ENCODE results near the gene IL1RN. TPM values are rescaled to one million over a fixed set of nuclear protein-coding genes. Genes with fewer than 3 reads are reported as not detected.
A peak's percentile ranks its signal among the peaks of the same experiment; 100 is the strongest.

The IL1RN gene
- total RNA-seq, 4 donors from 2014 or later: 0.46 to 32.9 (median 2.7) TPM

GRCh38 chr2:113173542-113174375 is 46.4 kb downstream of the IL1RN start, which contains the start of gene PSD4:
PSD4 (plus strand) TSS chr2:113173971; CDS start chr2:113182457, 8,486 bp downstream.
- TF ChIP-seq POLR2AphosphoS5 (IDR thresholded peaks at IDR 0.05) (no peak), EP300 (IDR thresholded peaks at IDR 0.05) (no peak), POLR2A (IDR thresholded peaks at IDR 0.05) (no peak), CTCF (IDR thresholded peaks at IDR 0.05) (no peak)
- Histone ChIP-seq H3K4me3 (peak within 1 kb of the TSS in 1 of 2 donors; percentile 32), H3K36me3 (no peaks in the 10 kb centered on the region), H3K27me3 (no peaks in the 10 kb centered on the region), H3K9me3 (no peaks in the 10 kb centered on the region), H3K4me1 (no peaks in the 10 kb centered on the region), H3K27ac (peak within 1 kb of the TSS in 2 of 4 donors; percentile 17 to 25)
- 63 to 100% methylated on average over 1 to 2 of the region's 14 CpGs for WGBS, 2 donors (ENCODE audit: low coverage in 1 of 2)
- peak; percentile 56 for ATAC-seq

DNA sequence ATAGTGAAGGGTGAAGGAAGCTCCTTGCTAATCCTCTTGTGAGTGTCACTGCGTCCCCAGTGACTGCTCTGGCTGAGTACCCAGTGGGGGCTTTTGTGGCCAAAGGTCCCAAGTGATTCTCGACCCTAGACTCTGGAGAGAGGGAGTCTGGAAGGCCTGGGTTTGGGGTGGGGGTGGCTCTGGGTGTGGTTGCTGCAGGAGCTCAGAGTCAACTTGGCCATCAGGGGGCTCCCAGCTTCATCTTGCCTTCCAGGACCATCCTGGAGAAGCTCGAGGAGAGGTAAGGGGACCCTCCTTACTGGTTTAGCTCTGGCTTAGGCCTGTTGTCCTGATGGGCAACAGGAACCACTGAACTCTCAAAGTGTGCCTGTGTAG is 47.0 kb downstream of the IL1RN start:
- no peak for ATAC-seq
- no CpG with 5 or more reads among the region's 3 CpGs for WGBS, 2 donors (ENCODE audit: low coverage in 1 of 2)
- Histone ChIP-seq H3K9me3 (no peaks in the 10 kb centered on the region), H3K27ac (peak overlapping the region in 2 of 4 donors; percentile 17 to 25), H3K4me1 (no peaks in the 10 kb centered on the region), H3K4me3 (peak overlapping the region in 1 of 2 donors; percentile 32), H3K27me3 (no peaks in the 10 kb centered on the region), H3K36me3 (no peaks in the 10 kb centered on the region)
- TF ChIP-seq POLR2A (IDR thresholded peaks at IDR 0.05) (no peak), CTCF (IDR thresholded peaks at IDR 0.05) (no peak)

GRCh38 chr2:113175042-113175628 is 47.7 kb downstream of the IL1RN start:
- no peak for ATAC-seq
- WGBS, 2 donors (ENCODE audit: low coverage in 1 of 2): 70% methylated on average over 3 of the region's 8 CpGs; no CpG with 5 or more reads in 1 of the 2 donors
- no peak for TF ChIP-seq POLR2A (IDR thresholded peaks at IDR 0.05)
- TF ChIP-seq CTCF (IDR thresholded peaks at IDR 0.05): no peak
- no peak for TF ChIP-seq EP300 (IDR thresholded peaks at IDR 0.05)
- no peak for TF ChIP-seq POLR2AphosphoS5 (IDR thresholded peaks at IDR 0.05)
- Histone ChIP-seq H3K27ac (no peak overlapping the region), H3K4me3 (peak overlapping the region in 1 of 2 donors; percentile 32), H3K9me3 (no peaks in the 10 kb centered on the region), H3K27me3 (no peaks in the 10 kb centered on the region), H3K4me1 (no peaks in the 10 kb centered on the region), H3K36me3 (no peaks in the 10 kb centered on the region)

DNA sequence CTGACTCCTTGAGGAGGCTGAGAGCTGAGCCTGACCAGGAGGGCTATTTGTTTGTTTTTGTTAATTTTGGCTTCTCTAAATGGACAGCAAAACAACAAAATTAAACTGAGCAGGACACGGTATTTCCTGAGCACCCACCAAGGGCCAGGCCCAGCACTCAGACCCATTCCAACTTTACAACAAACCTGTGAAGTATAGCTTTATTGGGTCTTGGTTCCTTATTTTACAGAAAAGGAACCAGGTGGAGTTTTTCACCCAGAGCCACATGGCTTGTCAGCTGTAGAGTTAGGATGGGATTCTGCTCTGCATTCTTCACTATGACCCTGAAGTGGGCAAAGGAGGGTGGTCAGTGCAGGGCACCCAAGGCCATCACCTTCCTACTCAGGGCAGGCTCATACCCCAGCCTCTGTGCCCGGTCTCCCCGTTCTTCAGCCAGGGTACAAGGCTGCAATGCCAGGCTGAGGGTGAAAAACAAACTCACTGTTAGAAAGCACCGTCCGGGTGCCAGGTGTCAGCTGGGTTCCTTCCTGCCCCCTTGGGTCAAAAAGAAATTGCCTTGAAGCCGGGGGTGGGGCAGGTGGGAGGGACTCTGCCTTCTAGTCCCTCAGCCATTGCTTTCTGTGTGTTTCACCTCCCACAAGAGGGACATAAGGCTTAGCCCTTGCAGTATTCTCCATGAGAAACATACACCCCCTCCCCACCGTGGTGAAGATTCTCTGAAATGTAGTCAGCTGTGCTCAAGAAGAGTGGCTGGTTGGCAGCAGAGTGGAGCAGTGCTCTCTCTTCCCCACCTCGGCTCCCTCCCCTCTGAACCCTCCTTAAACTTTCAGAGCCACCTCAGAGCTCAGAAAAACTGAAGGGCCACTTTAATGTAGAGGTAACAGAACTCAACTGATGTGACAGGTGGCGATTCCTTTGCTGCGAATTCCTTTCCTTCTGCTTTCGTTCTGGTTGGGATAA is 48.6 kb downstream of the IL1RN start:
- Histone ChIP-seq H3K4me1 (no peaks in the 10 kb centered on the region), H3K9me3 (no peaks in the 10 kb centered on the region), H3K4me3 (no peak overlapping the region), H3K27ac (no peak overlapping the region), H3K27me3 (no peaks in the 10 kb centered on the region), H3K36me3 (no peaks in the 10 kb centered on the region)
- TF ChIP-seq EP300 (IDR thresholded peaks at IDR 0.05): no peak
- TF ChIP-seq POLR2A (IDR thresholded peaks at IDR 0.05): no peak
- no peak for TF ChIP-seq POLR2AphosphoS5 (IDR thresholded peaks at IDR 0.05)
- TF ChIP-seq CTCF (IDR thresholded peaks at IDR 0.05): no peak
- 61 to 72% methylated on average over 2 to 4 of the region's 11 CpGs for WGBS, 2 donors (ENCODE audit: low coverage in 1 of 2)
- ATAC-seq: no peak
